ENCODE results near the gene OR5A2. TPM values are rescaled to one million over a fixed set of nuclear protein-coding genes. Genes with fewer than 3 reads are reported as not detected.

OR5A2 gene
- polyA plus RNA-seq, 3 donors, result not detected

- H4K20me1 ChIP-seq (ENCODE audit: insufficient read depth, low read length), result no peaks in the 10 kb centered on the region
- no peak overlapping the region for H3K4me3 Mint-ChIP-seq
- WGBS (ENCODE audit: insufficient coverage), result 100% methylated on average over 1 of the region's 2 CpGs
Observed at GRCh38 chr11:59401262-59401552, 25.0 kb downstream of the OR5A2 start.

GRCh38 chr11:59400461-59401261 is 25.6 kb downstream of the OR5A2 start:
- peaks cover 4 to 23% of the 10 kb centered on the region in 2 donors for H3K9me3 ChIP-seq (replicated peaks in 1 of 2; ENCODE audit: control insufficient read depth in 1 of 2, insufficient read depth in 1 of 2, low read length in 2 of 2)
- H4K20me1 ChIP-seq (ENCODE audit: insufficient read depth, low read length), result no peaks in the 10 kb centered on the region
- no peak overlapping the region for H3K27ac ChIP-seq (ENCODE audit: low read depth in 1 of 2, low read length in 2 of 2)
- Mint-ChIP-seq H3K9me3 (peaks cover 5 to 23% (median 17%) of the 10 kb centered on the region in 7 donors), H3K4me3 (no peak overlapping the region), H3K36me3 (no peaks in the 10 kb centered on the region), H3K4me1 (no peaks in the 10 kb centered on the region), H3K27ac (no peak overlapping the region), H3K27me3 (ENCODE audit: low read depth in 3 of 3) (no peaks in the 10 kb centered on the region)
- DNase-seq, result no peak
- no peak overlapping the region for H3K9ac ChIP-seq (ENCODE audit: insufficient read depth, low read length, poor library complexity, severe bottlenecking)
- no peak for TF ChIP-seq CTCF (IDR thresholded peaks at IDR 0.05)
- intact Hi-C loops (cut with micrococcal nuclease), result no loop called here
- H3K36me3 ChIP-seq (replicated peaks in 1 of 2; ENCODE audit: control insufficient read depth in 1 of 2, insufficient read depth in 2 of 2, low read length in 2 of 2), result no peaks in the 10 kb centered on the region
- H3K4me1 ChIP-seq (ENCODE audit: control insufficient read depth in 1 of 2, insufficient read depth in 2 of 2, low read length in 2 of 2), result no peaks in the 10 kb centered on the region
- no peak overlapping the region for H3K4me3 ChIP-seq (replicated peaks in 1 of 3; ENCODE audit: low read depth in 2 of 3, low read length in 3 of 3)
- H3K27me3 ChIP-seq (ENCODE audit: control insufficient read depth in 2 of 2, insufficient read depth in 2 of 2, low read length in 2 of 2), result no peaks in the 10 kb centered on the region
- H3K4me2 ChIP-seq (replicated peaks; ENCODE audit: extremely low read depth, low read length, poor library complexity, severe bottlenecking), result no peak overlapping the region
- WGBS (ENCODE audit: insufficient coverage), result 100% methylated on average over 3 of the region's 3 CpGs
- no peak overlapping the region for H2AFZ ChIP-seq (ENCODE audit: insufficient read depth, low read depth, low read length, poor library complexity, severe bottlenecking)
- H3K79me2 ChIP-seq (ENCODE audit: insufficient read depth, low read length), result no peaks in the 10 kb centered on the region

More at GRCh38 chr11:59401262-59401552, 25.0 kb downstream of the OR5A2 start:
- peaks cover 4 to 23% of the 10 kb centered on the region in 2 donors for H3K9me3 ChIP-seq (replicated peaks in 1 of 2; ENCODE audit: control insufficient read depth in 1 of 2, insufficient read depth in 1 of 2, low read length in 2 of 2)
- H3K27me3 ChIP-seq (ENCODE audit: control insufficient read depth in 2 of 2, insufficient read depth in 2 of 2, low read length in 2 of 2), result no peaks in the 10 kb centered on the region
- H2AFZ ChIP-seq (ENCODE audit: insufficient read depth, low read depth, low read length, poor library complexity, severe bottlenecking), result no peak overlapping the region
- Mint-ChIP-seq H3K27me3 (ENCODE audit: low read depth in 3 of 3) (no peaks in the 10 kb centered on the region), H3K27ac (no peak overlapping the region), H3K36me3 (no peaks in the 10 kb centered on the region), H3K9me3 (peaks cover 5 to 28% (median 17%) of the 10 kb centered on the region in 7 donors), H3K4me1 (no peaks in the 10 kb centered on the region)
- no peaks in the 10 kb centered on the region for H3K36me3 ChIP-seq (replicated peaks in 1 of 2; ENCODE audit: control insufficient read depth in 1 of 2, insufficient read depth in 2 of 2, low read length in 2 of 2)
- no peak overlapping the region for H3K4me3 ChIP-seq (replicated peaks in 1 of 3; ENCODE audit: low read depth in 2 of 3, low read length in 3 of 3)
- H3K27ac ChIP-seq (ENCODE audit: low read depth in 1 of 2, low read length in 2 of 2), result no peak overlapping the region
- no peak overlapping the region for H3K9ac ChIP-seq (ENCODE audit: insufficient read depth, low read length, poor library complexity, severe bottlenecking)
- no peak overlapping the region for H3K4me2 ChIP-seq (replicated peaks; ENCODE audit: extremely low read depth, low read length, poor library complexity, severe bottlenecking)
- no peaks in the 10 kb centered on the region for H3K4me1 ChIP-seq (ENCODE audit: control insufficient read depth in 1 of 2, insufficient read depth in 2 of 2, low read length in 2 of 2)
- H3K79me2 ChIP-seq (ENCODE audit: insufficient read depth, low read length), result no peaks in the 10 kb centered on the region
- no peak for TF ChIP-seq CTCF (IDR thresholded peaks at IDR 0.05)
- DNase-seq, result no peak
- intact Hi-C loops (cut with micrococcal nuclease), result no loop called here
